ENCODE data around the gene KCTD8.
A peak's percentile ranks its signal among the peaks of the same experiment; 100 is the strongest.

The KCTD8 gene

DNA sequence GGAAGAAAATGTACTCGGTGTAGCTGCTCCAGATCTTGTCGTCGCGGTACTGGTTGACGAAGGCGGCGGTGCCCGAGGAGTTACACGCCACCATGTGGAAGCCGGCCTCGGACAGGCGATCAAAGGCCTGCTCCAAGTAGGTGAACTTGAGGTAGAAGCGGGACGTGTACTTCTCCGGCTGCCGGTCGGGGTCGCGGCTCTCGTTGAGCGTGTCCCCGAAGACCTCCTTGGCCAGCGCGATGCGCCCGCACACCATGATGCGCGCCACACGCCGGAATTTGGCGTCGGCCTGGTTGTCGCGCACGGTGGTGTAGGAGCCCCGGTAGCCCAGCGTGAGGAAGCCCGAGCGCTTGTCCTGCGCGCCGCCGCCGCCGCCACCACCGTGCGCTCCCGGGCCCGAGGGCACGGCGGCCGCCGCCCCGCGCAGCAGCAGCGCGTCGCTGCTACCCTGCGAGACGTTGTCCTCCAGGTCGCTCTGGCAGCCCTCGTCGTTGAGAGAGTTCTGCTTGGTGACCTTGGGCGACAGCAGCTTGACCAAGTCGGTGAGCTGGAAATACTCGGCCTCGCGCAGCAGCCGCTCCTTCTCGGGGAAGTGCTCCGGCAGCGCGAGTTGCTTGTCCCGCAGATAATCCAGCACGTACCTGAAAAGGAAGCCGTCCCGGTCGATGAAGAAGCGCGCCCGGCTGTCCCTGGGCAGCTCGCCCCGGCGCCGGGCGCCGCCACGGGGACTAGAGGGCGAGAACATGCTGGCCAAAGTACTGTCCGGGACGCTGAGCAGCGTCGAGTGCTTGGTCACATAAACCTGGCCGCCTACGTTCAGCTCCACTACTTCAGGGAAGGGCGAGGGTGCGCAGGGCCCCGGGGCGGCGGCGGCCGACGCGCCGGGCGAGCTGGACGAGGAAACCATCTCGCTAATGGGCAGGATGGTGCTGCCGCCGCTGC, 775 bp downstream of the KCTD8 start:
- no peak overlapping the region for H3K4me3 ChIP-seq (ENCODE audit: control insufficient read depth, low read depth, low read length)
- TF ChIP-seq, protein P1, sequence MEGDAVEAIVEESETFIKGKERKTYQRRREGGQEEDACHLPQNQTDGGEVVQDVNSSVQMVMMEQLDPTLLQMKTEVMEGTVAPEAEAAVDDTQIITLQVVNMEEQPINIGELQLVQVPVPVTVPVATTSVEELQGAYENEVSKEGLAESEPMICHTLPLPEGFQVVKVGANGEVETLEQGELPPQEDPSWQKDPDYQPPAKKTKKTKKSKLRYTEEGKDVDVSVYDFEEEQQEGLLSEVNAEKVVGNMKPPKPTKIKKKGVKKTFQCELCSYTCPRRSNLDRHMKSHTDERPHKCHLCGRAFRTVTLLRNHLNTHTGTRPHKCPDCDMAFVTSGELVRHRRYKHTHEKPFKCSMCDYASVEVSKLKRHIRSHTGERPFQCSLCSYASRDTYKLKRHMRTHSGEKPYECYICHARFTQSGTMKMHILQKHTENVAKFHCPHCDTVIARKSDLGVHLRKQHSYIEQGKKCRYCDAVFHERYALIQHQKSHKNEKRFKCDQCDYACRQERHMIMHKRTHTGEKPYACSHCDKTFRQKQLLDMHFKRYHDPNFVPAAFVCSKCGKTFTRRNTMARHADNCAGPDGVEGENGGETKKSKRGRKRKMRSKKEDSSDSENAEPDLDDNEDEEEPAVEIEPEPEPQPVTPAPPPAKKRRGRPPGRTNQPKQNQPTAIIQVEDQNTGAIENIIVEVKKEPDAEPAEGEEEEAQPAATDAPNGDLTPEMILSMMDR (conservative IDR thresholded peaks at IDR 0.05; ENCODE audit: control insufficient read depth, insufficient read depth, low read depth, low read length) = no peak
- DNase-seq (ENCODE audit: low read depth) = peak; percentile 2

DNA sequence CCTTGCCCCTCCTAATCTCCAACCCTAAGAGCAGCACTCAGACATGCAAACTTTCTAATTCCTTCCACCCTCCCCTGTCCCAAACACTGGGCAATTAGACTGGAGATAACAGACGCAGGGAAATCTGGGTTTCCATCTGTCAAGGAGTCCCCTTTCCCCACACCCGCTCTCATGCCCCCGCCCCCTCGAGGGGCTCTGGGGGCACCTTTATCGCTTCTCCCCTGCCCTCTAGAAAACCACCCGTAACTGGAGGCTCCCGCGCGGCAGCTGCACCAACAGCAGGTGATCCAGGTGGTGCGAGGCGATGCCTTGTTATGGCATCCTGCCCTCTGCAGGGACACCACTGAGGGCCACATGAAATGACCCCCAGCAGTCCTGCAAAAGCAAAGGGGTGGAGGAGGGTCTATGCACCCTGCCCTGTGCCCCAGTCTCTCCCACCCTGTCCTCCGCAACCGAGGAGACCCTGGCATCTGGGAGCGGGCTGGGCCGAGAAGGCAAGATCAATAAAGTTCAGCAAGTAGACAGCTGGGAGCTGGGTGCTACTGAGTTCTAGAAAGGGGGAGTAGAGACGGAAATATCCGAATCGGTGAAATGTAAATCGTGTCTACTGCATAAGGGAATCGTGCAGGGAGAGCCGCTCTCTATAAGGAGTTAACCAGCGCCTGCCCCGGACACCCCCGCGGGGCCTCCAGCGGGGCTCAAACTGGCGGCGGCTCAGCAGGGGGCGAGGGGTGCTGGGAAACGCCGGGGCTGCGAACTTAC, 1.6 kb downstream of the KCTD8 start:
- TF ChIP-seq, protein P1 (conservative IDR thresholded peaks at IDR 0.05; ENCODE audit: control insufficient read depth, insufficient read depth, low read depth, low read length) = no peak
- no peak overlapping the region for H3K4me3 ChIP-seq (ENCODE audit: control insufficient read depth, low read depth, low read length)
- no peak for DNase-seq (ENCODE audit: low read depth)

DNA sequence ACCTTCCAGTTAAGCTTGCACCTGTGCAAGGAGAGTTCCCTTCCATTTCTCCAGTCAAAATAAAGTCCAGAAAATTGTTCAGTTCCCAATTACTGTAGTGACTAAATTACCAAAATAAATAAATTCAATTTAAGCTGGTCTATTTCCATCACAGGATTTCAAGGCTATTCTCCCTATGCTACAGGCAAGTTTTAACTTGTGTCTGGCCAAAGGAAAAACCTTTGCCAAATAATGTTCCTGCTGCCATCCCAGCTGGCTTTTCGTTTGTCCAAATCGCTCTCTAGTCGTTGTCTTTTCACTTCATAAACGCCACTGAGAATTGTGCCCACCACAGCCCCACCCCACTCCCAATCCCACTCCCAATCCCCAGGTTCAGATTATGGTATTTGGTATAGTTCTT, 2.4 kb downstream of the KCTD8 start:
- DNase-seq (ENCODE audit: low read depth) = no peak
- TF ChIP-seq, protein P1 (conservative IDR thresholded peaks at IDR 0.05; ENCODE audit: control insufficient read depth, insufficient read depth, low read depth, low read length) = no peak

DNA sequence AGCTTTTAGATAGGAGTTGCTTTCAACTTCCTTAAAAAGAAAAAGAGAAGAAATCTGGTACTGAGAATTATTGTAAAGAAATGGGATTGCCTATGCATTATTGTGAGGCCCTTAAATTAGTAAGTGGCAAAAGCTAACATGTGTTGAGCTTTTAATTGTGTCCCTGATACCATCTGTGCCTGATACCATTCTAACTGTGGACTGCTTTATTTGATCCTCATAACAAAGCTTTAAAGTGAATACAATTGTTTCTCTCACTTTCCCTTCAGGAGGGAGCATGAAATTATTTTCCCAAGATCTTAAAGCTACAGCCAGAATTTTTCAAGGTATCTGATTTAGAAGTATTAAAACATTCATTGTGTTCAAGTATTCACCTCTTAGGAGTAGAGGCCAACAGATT, 9.9 kb downstream of the KCTD8 start:
- TF ChIP-seq, protein P1 (conservative IDR thresholded peaks at IDR 0.05; ENCODE audit: control insufficient read depth, insufficient read depth, low read depth, low read length) = no peak
- no peak for DNase-seq (ENCODE audit: low read depth)
- no peak overlapping the region for H3K4me3 ChIP-seq (ENCODE audit: control insufficient read depth, low read depth, low read length)

More for the DNA sequence above, 2.4 kb downstream of the KCTD8 start:
- no peak overlapping the region for H3K4me3 ChIP-seq (ENCODE audit: control insufficient read depth, low read depth, low read length)

DNA sequence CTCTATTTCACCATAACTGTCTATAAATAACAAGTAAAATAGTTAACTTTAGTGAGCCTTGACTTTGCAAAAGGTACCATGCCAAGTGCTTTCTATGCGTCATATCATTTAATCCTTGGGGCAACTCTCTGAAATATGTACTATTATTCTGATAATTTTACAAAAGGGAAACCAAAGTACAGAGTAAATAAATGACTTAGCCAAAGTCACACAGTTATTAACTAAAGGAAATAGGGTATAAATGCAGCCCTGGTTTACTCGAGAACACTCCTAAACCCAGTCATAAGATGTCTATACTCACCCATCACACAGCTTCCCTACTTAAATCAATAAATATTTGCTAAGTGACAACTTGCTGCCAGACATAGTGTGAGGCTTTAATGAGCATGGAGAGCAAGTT, 14.4 kb downstream of the KCTD8 start:
- no peak overlapping the region for H3K4me3 ChIP-seq (ENCODE audit: control insufficient read depth, low read depth, low read length)
- DNase-seq (ENCODE audit: low read depth) = no peak
- TF ChIP-seq, protein P1 (conservative IDR thresholded peaks at IDR 0.05; ENCODE audit: control insufficient read depth, insufficient read depth, low read depth, low read length) = no peak

DNA sequence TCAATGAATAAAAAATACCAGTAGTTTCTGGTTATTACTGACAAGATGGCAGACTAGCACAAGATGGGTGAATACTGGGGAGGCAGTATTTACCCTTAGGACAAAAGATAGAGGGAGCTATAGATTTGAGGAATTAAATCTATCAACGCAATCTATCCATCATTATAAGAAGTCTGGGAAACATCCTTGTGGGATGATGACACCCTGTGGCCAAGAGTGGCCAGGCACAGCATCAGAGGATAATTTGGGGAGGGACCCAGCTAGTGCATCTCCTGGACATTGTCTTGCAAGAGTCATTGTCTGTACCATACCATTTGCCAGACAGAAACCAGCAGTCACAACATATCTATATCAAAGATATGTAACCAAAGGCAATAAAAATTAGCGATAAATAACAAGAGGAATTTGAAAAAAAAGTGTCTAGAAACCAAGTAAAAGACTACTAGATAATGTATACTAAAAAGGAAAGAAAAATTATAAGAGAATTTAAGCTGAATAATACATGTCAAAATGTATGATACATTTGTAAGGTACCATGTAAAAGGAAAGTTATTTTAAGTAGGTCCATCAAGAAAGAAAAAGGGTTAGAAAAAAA, 22.9 kb downstream of the KCTD8 start:
- TF ChIP-seq, protein P1 (conservative IDR thresholded peaks at IDR 0.05; ENCODE audit: control insufficient read depth, insufficient read depth, low read depth, low read length) = peak; percentile 30
- H3K4me3 ChIP-seq (ENCODE audit: control insufficient read depth, low read depth, low read length) = no peak overlapping the region
- peak; percentile 4 for DNase-seq (ENCODE audit: low read depth)

Data from fibroblast of mammary gland (primary cell).